ENCODE results near the gene ZNF436. TPM values are rescaled to one million over a fixed set of nuclear protein-coding genes. Genes with fewer than 3 reads are reported as not detected.

The ZNF436 gene
- total and polyA plus RNA-seq, 2 donors (not counting 1 experiment from before 2014, with no cell fraction given): 1.9 to 10.1 TPM

- no peak overlapping the region for H3K27ac Mint-ChIP-seq
- TF ChIP-seq EZH2 (IDR thresholded peaks at IDR 0.05; ENCODE audit: borderline replicate concordance, insufficient read depth, low read depth, low read length, poor library complexity, severe bottlenecking) (no peak), CTCF (IDR thresholded peaks at IDR 0.05) (no peak)
- H3K9me3 Mint-ChIP-seq (ENCODE audit: insufficient read depth): no peaks in the 10 kb centered on the region
- H3K27me3 ChIP-seq (replicated peaks in 1 of 4; ENCODE audit: control extremely low read depth in 1 of 4, control insufficient read depth in 3 of 4, insufficient read depth in 4 of 4, low read length in 3 of 4): peaks cover 0 to 2% (median 0%) of the 10 kb centered on the region in 4 experiments
- no peak overlapping the region for H3K27ac ChIP-seq (ENCODE audit: low read length in 2 of 2)
- no peaks in the 10 kb centered on the region for H3K27me3 Mint-ChIP-seq
- H4K20me1 ChIP-seq (ENCODE audit: control insufficient read depth, insufficient read depth, low read length, poor library complexity, severe bottlenecking): no peaks in the 10 kb centered on the region
- peaks cover 24% of the 10 kb centered on the region for H3K4me1 Mint-ChIP-seq
- 98% methylated on average over 10 of the region's 13 CpGs for WGBS (ENCODE audit: insufficient coverage)
- peaks cover 12 to 17% of the 10 kb centered on the region in 2 donors for H3K4me1 ChIP-seq (ENCODE audit: control insufficient read depth in 2 of 2, insufficient read depth in 2 of 2, low read length in 2 of 2)
- peaks cover 12% of the 10 kb centered on the region for H3K79me2 ChIP-seq (ENCODE audit: control insufficient read depth, insufficient read depth, low read length)
- no peaks in the 10 kb centered on the region for H3K36me3 ChIP-seq (replicated peaks in 1 of 2; ENCODE audit: control extremely low read depth in 1 of 2, control insufficient read depth in 1 of 2, extremely low read depth in 1 of 2, insufficient read depth in 2 of 2, low read length in 1 of 2)
- H3K9ac ChIP-seq (ENCODE audit: low read length): no peak overlapping the region
- no peak for ATAC-seq (ENCODE audit: low read depth)
- no peak overlapping the region for H3K4me3 Mint-ChIP-seq
- H3K4me3 ChIP-seq (ENCODE audit: control extremely low read depth in 1 of 5, extremely low read depth in 1 of 5, insufficient read depth in 1 of 5, low read depth in 2 of 5, low read length in 4 of 5): no peak overlapping the region
- DNase-seq: no peak
- no peak overlapping the region for H3K4me2 ChIP-seq (replicated peaks; ENCODE audit: low read depth, low read length, poor library complexity, severe bottlenecking)
- intact Hi-C loops (cut with micrococcal nuclease): no loop called here
- ChIA-PET CTCF (no interaction called here), POLR2A (no interaction called here)
- H3K9me3 ChIP-seq (ENCODE audit: control extremely low read depth in 1 of 3, control insufficient read depth in 2 of 3, insufficient read depth in 1 of 3, low read length in 2 of 3): no peaks in the 10 kb centered on the region
- H2AFZ ChIP-seq (ENCODE audit: insufficient read depth, low read depth, low read length, poor library complexity, severe bottlenecking): no peak overlapping the region
These were observed 2.6 kb upstream of the ZNF436 start for GRCh38 chr1:23371987-23372880.
